22Rv1 (cell line): ENCODE measurements around the gene SLC19A1.

Source experiments
- CTCF ChIP-seq: fragments of 450-650 bp; IDR thresholded peaks from 2 replicates; pipeline ENCODE4 v1.5.1; 2017; ENCODE audit warnings: mild to moderate bottlenecking
- ZFX ChIP-seq: fragments of 450-650 bp; IDR thresholded peaks from 2 replicates; pipeline ENCODE4 v1.6.1; 2017; ENCODE audit warnings: antibody characterized with exemption, borderline replicate concordance

GRCh38 chr21:45574081-45574501 lies 31.9 kb upstream of the SLC19A1 start:
- no peak for TF ChIP-seq CTCF
- TF ChIP-seq ZFX: no peak
